ENCODE results near the gene CTDSPL. TPM values are rescaled to one million over a fixed set of nuclear protein-coding genes. Genes with fewer than 3 reads are reported as not detected.

CTDSPL gene
- total RNA-seq, 1 donor from 2014 or later: 36.4 TPM

DNA sequence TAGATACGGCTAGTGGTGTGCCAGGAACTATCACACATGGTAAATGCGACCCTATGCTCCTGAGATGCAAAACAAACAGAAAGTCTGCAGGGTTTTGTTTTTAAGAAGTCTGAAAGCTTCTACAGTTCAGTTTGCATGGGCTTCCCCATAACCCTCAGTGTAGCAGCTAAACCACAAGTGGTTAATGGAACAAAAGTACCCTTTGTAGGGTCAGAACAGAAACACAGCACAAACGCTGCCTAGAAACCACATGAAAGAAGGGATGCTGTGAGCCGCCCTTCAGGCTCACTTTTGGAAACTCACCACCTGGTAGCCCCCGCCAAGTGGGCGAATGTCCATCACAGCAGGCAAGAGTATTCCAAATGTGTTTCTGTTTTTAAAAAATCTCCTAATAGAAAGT is 46.2 kb downstream of the CTDSPL start:
- intact Hi-C loops (cut with DNase I): no loop called here
- DNase-seq (ENCODE audit: low spot score): no peak

DNA sequence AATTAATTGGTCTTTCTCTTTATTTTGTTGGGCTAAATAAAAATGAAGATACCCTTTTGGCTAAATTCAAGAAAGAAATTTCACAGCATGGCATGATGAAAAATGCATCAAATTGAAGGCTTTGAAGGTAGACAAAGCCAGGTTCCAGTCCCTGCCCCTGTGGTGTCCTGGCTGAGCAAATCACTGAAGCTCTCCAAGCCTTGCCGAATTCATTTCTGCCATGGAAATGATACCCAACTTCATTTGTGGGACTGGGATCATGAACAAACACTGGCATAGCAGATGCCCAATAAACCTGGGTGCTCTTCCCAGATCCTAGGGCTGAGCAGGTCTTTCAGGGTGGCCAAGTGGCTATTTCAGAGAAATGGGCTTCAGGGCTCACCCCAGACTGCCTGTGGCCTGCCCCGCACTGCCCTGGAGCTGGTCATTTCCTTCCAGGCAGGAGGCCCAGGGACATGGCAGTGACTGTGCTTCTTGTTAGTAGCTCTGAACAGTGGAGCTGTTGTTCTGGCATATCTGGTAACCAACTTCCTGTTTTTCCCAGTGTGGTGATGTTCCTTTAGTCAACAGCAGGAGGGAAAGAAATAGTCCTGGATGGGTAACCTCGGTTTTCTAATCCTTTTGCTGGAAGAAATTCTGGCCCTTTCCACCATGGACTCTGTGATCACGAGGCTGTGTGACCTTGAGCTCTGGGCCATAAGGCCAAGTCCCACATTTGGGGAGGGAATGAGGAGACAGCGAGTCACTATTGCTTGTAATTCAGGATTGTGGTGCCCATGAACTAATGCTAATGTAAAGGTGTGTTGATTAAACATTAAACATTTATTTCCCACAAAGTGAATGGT is 47.6 kb downstream of the CTDSPL start:
- intact Hi-C loops (cut with DNase I): no loop called here
- no peak for DNase-seq (ENCODE audit: low spot score)

DNA sequence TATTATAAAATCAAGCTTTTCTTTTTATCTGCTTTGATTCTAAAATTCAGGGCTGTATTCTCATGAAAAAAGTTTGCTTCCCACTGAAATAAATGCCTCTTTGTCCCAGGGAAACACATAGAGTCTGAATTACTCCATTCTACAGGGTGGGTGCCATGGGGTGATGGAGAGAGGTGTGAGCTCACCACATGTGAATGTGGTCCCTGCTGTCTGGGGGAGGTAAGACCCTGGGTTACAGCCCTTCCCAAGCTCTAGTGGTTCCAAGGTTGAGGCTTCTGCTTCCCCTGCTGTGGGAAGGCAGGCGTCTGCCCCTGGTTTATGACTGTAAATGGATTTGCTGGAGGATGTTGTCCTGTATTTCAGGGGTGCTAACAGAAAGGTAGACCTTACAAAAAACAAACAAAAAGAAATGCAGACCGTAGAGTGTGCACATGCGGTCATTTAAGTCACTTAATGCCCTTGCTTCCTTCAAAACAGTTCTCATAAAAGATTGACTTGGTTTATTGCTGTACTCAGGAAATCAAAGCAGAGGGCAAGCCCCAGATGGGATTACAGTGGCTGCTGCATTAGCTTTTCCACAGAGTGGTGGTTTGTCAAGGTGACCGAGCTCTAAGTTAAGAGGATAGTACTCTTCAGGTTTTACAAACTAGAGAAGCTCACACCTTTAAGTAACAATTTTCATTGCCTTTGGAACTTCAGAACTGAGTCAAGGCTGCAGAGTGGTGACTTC is 49.2 kb downstream of the CTDSPL start:
- DNase-seq (ENCODE audit: low spot score): no peak
- intact Hi-C loops (cut with DNase I): no loop called here

DNA sequence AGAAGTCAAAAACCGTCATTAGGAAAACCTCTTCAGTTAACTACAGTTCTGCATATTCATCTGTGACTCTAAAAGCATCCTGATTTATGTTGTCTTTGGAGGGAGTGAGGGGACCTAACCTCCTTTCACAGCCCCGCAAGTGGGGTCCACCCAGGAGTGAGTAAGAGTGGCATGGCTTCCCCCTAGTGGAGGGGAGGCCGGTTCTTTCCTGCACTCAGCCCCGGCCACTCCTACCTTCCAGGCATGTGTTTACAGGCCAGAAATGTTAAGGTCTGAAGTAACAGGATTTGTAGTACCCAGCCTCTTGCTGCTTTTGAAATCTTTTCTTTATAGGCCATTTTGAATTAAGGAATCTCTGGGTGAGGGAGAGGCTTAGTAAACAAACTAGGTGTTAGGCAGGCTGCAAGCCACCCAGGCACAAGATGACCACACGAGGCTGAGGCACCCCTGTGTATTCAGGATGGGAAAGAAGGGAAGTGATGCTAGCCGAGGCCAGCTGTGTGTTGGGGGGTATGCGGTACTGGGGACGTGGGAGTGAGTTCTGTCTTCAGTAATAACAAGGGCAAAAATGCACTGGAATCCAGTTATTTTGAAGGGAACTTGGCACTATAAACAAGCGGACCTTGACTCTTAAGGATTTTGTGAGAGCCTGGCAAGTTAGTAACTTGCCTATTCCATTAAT is 50.5 kb downstream of the CTDSPL start:
- no peak for DNase-seq (ENCODE audit: low spot score)
- intact Hi-C loops (cut with DNase I): no loop called here

DNA sequence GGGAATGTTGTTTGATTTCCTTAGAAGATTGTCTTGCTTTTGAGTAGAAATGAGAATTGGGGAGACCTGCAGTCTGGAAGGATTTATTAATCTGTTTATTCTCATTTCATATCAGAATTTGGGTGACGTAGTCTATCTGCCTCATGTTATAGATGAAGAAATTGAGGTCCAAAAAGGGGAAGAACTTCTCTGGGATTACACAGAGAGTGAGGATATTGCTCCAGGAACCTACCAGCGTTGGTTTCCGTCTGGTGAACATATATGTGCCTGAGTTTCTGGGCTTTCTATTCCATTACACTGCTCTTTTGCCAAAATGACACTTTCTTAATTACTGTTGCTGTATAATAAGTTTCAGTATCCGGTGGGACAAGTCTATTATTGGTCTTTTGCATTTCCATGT is 51.8 kb downstream of the CTDSPL start:
- intact Hi-C loops (cut with DNase I): no loop called here
- DNase-seq (ENCODE audit: low spot score): no peak

DNA sequence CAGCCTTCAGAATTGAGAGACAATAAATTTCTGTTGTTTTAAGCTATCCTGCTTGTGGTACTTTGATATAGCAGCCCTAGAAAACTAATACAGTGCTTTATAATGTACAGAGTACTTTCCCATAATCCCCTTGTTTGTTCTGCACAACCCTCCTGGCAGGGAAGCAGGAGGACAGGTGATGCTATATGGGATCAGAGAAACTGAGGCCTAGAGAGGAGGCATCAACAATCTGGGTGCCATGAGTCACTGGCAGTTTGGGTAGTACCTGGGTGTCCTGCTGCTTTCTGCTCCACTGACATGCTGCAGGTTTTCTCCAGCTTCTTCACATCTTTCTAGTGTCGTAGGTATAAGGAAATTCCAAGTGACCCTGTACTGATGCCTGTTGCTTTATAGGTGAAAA is 55.0 kb downstream of the CTDSPL start:
- DNase-seq (ENCODE audit: low spot score): no peak
- intact Hi-C loops (cut with DNase I): no loop called here

DNA sequence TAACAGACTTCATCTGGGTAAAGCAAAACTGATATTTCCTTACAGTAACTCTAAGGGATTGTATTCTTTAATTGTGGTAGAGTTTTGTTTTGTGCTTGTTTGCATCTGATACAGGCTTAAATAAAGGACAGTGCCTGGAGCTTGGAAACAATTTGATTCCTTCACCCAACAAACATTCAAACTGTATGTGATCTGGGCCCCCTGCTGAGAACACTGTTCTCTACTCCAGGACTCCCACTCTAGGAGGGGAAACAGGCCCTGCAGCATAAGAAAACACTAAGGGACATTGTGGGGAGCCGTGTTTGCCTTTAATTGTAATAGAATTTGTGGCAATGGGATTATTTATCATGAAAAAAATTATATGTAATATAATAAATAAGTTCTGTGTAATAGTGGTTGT is 56.9 kb downstream of the CTDSPL start:
- DNase-seq (ENCODE audit: low spot score): no peak
- intact Hi-C loops (cut with DNase I): no loop called here

DNA sequence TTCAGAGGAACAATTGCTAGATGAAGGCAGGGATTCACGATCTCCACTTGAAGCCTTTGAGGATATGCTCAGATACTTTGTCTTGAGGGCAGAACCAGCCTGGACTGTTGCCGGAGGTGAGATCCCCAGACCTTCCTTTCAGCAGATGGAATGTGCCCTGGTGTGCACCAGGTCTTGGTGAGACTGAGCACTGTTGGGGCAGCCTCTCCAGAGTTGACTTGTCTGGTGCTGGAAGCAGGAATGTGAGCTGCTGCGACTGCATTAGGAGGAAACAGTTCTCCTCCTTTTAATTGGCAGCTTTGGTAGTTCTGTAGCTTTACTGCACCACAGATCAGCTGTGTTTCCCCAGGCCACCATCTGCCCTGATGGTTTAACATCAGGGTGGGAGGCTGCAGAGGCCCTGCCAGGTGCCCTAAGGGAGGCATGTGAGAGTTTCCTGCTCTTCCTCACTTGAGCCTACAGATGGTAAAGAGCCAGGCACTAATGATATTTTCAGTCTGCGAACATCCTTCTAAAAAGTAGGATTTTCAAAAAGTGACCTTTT is 58.5 kb downstream of the CTDSPL start:
- DNase-seq (ENCODE audit: low spot score): no peak
- intact Hi-C loops (cut with DNase I): no loop called here

DNA sequence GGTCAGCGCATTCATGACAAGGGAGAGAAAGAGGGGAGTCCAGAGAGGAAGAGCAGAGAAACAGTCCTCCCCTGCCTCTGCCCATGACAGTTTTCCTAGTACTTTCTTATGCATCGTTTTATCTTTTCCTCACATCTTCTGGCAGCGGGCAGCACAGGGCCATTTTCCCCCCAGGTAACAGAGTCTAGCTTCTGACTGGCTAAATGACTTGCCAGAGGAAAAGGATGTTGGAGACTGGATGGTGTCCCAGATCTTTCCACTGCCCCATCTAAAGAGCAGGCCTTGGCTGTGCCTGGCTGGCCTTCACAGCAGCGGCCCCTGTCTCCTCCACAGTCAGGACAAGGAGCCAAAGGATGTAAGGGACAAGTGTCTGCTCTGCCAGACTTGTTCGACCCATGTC is 59.3 kb downstream of the CTDSPL start:
- intact Hi-C loops (cut with DNase I): no loop called here
- DNase-seq (ENCODE audit: low spot score): no peak

DNA sequence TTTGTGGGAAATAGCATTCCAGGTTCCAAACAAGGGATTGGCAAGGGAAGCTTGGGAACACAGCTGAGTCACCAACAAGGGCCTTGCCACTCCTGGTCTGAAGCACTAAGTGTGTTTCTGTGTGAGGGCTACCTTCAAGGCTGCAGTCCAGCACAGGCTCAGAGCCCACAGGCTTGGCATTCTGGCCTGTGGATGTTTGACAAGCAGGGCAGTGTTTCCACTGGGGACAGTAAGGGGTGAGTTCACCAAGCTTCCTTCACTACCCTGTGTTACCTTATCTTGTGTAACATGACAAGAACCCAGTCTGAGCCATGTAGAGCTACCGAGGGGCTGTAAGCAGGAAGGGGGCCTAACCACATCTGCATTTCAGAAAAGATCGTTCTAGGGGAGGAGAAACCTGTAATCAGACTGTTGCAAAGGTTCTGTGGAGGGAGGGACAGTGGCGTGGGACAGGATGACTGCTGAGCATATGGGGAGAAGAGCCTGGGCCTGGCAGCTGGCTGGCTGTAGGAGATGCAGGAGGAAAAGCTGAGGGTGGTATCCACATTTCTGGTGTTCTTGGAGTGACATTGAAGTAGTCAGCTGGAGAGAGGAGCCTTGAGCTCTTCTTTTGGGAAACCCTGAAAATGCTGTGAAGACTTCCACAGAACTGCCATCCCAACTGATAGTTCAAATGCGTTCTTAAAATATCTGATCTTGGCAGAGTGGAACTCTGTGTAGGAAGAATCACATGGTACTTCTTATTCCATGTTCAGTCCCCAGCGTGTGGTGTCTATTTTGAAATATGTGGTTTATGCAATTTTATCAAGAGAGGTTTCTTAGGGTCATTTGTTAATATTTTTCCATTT is 61.3 kb downstream of the CTDSPL start:
- DNase-seq (ENCODE audit: low spot score): no peak
- intact Hi-C loops (cut with DNase I): no loop called here

DNA sequence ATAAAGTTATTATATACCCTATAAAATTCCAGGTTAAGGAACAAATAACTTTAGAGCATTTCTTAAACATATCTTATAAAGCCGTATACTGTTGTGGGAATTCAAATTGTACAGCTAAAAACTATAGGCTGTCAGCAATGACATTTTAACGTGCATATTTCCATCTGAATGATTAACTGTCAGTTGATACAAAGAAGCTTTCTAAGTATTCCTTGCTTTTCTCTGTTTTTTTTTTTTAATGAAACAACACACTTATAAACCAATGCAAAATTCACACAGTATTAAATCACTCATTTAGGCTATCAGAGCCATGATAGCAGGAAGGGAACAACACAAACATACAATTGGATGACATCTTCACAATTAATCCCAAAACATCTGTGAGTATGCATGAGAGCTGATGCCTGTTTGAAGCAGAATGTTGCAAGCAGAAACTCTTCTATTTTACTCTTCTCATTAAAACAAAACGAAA is 61.9 kb downstream of the CTDSPL start:
- no peak for DNase-seq (ENCODE audit: low spot score)
- intact Hi-C loops (cut with DNase I): no loop called here

DNA sequence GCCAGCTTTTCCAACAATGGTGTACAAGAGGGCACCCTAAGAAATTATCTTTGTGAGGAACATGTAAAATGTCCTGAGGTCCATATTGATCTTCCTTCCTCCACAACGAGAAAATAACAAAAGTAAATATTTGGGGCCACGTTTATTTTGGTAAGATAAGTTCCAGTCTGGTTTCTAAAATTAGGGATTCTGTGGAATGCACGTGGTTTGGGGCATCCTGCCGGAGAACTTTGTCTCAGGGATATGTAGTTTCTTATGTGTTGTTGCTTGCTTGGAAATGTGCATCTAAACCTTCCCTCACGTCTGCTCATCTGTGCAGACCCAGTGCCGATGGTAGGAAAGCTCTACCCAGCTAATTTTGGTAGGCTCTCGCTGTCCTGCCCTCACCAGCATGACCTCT is 62.8 kb downstream of the CTDSPL start:
- DNase-seq (ENCODE audit: low spot score): no peak
- intact Hi-C loops (cut with DNase I): no loop called here

DNA sequence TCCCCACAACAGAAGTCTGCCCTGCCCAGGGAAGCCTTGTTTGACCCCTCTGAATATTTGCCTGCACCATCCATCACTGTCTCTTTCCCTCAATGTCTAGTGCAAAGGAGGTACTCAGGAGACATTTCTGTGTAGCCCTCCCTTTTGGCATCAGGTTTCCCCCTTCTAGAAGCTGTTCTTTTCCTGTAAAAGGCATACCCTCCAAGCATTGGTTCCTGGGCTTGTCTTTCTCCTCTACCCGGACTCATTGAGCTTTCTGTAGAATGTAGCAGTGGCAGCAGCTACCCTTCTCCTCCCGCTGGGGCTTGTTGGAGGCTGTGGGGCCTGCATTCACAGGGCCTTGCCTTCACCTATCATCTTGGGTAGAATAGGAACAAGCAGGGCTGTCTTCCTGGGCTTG is 63.5 kb downstream of the CTDSPL start:
- DNase-seq (ENCODE audit: low spot score): no peak
- intact Hi-C loops (cut with DNase I): no loop called here

DNA sequence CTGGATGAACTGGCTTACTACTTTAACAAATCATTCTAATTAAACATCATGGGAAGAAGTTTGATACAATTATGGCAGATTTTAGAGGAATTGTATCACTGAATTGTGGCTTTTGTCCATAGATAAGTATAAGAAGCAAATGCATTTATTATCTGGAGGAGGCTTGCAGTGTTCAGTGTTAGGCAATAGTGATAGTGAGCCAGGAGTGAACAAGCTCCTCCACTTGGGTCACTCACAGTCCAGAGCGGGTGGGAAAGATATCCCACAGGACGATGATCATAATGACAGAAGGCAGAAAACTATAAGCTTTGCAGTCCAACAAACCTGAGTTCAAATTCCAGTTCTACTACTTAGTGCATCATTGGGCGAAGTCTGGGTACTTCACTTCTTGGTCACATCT is 64.9 kb downstream of the CTDSPL start:
- intact Hi-C loops (cut with DNase I): no loop called here
- DNase-seq (ENCODE audit: low spot score): no peak

DNA sequence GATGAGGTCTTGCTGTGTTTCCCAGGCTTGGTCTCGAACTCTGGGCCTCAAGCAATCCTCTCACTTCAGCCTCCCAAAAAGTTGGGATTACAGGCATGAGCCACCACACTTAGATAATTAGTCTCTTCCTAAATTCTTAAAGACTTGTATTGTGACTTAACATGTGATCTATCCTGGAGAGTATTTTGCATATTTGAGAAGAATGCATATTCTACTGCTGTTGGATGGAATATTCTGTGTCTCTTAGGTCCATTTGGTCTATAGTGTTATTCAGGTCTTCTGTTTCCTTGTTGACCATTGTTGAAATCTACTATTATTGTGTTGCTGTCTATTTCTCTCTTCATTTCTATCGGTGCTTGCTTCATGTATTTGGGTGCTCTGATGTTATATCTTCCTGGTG is 68.8 kb downstream of the CTDSPL start:
- intact Hi-C loops (cut with DNase I): no loop called here
- no peak for DNase-seq (ENCODE audit: low spot score)

DNA sequence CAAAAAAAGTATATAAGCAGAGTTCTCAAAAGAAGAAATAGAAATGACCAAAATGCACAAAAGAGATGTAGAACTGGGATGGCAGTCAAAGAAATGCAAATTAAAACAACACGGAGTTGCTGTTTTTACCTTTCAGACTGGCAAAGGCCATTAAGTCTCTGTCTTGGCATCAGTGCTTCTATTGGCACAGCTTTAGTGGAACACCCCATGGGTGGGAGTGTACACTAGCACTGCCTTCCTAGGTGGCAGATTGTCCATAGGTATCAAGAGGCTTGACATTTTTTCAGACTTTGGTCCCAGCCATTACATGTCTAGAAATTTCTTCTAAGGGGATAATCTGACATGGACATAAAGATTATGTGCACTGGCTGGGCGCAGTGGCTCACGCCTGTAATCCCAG is 70.8 kb downstream of the CTDSPL start:
- intact Hi-C loops (cut with DNase I): no loop called here
- DNase-seq (ENCODE audit: low spot score): no peak

DNA sequence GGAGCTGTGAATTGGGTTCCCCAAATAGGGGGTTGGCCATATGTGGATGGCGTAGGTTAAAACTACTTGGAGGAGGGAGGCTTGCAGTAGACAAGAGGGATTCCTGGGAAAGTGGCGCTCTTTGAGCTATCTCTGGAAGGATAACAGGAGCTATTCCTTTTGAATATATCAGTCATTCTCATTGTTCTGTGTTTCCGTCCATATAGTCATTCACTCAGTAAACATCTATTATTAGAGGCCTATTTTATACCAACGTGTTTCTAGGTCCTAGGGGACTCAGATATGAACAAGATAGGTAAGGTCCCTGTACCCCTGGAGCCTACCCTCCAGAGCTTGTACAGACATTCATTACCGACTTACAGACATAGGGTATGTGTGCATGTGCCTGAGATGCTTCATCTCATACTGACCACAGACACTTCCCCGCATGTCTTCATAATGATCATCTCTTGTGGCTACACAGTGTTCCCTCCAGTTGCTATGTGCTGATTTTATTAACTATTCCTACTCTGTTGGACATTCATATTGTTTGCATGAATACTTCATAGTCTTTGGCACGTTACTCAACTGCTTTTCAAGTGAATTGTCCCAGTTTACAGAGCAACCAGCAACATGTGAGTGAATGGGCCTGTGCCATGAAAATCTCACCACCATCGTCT is 73.1 kb downstream of the CTDSPL start:
- intact Hi-C loops (cut with DNase I): no loop called here
- no peak for DNase-seq (ENCODE audit: low spot score)

DNA sequence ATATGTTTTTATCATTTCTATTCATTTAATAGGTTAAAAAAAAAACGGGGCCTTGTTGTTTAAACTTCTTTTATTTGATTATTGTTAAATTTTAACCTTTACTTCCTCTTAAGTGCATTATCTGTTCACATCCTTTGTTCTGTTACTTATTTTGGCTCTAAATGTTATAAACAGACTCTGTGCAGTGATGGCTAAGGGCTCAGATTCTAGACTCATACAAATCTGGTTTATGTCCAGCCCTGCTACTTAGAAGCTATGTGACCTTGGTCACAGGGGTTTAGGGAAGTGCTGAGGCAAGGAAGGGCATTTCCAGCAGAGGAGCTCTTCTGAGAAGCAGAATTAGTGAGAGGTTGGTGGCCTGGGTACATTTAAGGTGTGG is 73.6 kb downstream of the CTDSPL start:
- no peak for DNase-seq (ENCODE audit: low spot score)
- intact Hi-C loops (cut with DNase I): no loop called here

All from cardiac septum (tissue), 1 donor.